ENCODE measurements around the gene RHOD. TPM values are rescaled to one million over a fixed set of nuclear protein-coding genes. Genes with fewer than 3 reads are reported as not detected.

RHOD gene
- total and polyA plus RNA-seq, 2 experiments from 2014 or later: 43.3 to 77.6 TPM

DNA sequence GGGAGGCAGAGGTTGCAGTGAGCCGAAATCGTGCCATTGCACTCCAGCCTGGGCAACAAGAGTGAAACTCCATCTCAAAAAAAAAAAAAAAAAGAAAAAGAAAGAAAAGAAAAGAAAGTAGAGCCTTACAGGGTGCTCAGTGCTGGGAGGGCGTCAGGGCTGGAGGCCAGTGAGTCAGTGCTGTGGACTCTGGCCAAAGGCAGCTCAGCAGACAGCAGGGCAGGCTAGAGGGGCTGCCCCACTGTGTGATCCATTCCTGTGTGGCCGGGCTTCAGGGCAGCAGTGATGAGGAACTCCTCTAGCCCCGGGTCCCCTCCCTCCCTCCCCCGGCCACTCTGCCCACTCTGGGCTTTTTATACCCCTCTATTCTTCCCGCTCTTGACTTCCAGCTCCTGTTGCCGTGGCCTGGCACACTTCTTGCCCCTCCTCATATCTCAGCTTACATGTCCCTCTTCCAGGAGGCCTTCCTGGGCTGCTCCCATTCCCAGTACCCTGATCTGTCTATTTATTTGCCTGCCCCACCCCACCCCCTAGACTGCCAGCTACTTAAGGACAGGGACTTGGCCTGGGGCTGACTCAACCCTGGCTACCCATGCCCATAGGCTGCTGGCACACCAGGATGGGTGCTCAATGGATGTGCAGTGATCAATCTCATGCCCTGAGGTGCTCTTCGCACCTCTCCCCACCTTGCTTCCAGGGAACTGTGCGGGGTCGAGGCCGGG, 23.7 kb upstream of the RHOD start:
- H3K27ac ChIP-seq: peak overlapping the region; percentile 37

DNA sequence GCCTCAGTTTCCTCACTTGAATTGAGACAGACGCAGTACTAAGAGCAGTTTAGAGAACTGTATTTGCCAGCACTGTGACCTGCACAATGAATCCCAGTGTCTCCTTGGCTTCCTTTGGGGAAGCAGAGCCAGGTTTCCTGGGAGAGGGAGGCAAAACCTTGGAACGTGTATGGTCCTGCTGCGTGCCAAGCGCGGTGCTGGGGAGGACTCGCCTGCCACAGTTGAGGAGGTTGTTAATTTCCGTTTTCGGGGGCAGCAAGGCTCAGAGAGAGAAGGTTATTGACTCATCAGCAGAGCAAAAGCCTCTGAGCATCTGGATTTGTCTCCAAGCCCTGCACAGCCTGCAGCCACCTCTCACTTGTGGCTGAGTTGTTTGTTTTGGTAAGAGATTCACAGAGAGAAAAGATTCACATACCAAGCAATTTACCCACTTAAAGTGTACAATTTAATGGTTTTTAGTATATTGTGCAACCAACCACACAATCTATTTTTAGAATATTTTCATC, 22.9 kb upstream of the RHOD start:
- no peaks in the 10 kb centered on the region for H3K9me3 ChIP-seq (ENCODE audit: low read depth)
- 67% methylated on average over 8 of the region's 8 CpGs for WGBS (ENCODE audit: low lambda C conversion rate, missing lambda C conversion rate)
- no peaks in the 10 kb centered on the region for H3K27me3 ChIP-seq
- peak overlapping the region; percentile 37 for H3K27ac ChIP-seq
- no peaks in the 10 kb centered on the region for H3K36me3 ChIP-seq (replicated peaks; ENCODE audit: insufficient read depth, low read depth)
- H3K4me1 ChIP-seq (ENCODE audit: insufficient read depth): peaks cover 8% of the 10 kb centered on the region
- no peaks in the 10 kb centered on the region for H3K79me2 ChIP-seq
- no peak overlapping the region for H3K4me3 ChIP-seq
- no peak for DNase-seq (ENCODE audit: low spot score)
- H2AFZ ChIP-seq: no peak overlapping the region
- H4K20me1 ChIP-seq (ENCODE audit: insufficient read depth, poor library complexity, severe bottlenecking): no peaks in the 10 kb centered on the region
- no peak for TF ChIP-seq EZH2 (IDR thresholded peaks at IDR 0.05; ENCODE audit: borderline replicate concordance)
- TF ChIP-seq, protein P1, sequence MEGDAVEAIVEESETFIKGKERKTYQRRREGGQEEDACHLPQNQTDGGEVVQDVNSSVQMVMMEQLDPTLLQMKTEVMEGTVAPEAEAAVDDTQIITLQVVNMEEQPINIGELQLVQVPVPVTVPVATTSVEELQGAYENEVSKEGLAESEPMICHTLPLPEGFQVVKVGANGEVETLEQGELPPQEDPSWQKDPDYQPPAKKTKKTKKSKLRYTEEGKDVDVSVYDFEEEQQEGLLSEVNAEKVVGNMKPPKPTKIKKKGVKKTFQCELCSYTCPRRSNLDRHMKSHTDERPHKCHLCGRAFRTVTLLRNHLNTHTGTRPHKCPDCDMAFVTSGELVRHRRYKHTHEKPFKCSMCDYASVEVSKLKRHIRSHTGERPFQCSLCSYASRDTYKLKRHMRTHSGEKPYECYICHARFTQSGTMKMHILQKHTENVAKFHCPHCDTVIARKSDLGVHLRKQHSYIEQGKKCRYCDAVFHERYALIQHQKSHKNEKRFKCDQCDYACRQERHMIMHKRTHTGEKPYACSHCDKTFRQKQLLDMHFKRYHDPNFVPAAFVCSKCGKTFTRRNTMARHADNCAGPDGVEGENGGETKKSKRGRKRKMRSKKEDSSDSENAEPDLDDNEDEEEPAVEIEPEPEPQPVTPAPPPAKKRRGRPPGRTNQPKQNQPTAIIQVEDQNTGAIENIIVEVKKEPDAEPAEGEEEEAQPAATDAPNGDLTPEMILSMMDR (IDR thresholded peaks at IDR 0.05; ENCODE audit: poor library complexity): no peak
- no peak for TF ChIP-seq EZH2phosphoT487 (IDR thresholded peaks at IDR 0.05; ENCODE audit: low read depth, severe bottlenecking, unreplicated experiment)
- no peaks in the 10 kb centered on the region for H3K9me2 ChIP-seq (replicated peaks; ENCODE audit: insufficient read depth)
- H3K4me2 ChIP-seq: no peak overlapping the region

More for the DNA sequence above, 23.7 kb upstream of the RHOD start:
- 80% methylated on average over 11 of the region's 12 CpGs for WGBS (ENCODE audit: low lambda C conversion rate, missing lambda C conversion rate)
- TF ChIP-seq EZH2phosphoT487 (IDR thresholded peaks at IDR 0.05; ENCODE audit: low read depth, severe bottlenecking, unreplicated experiment): no peak
- TF ChIP-seq, protein P1 (IDR thresholded peaks at IDR 0.05; ENCODE audit: poor library complexity): no peak
- TF ChIP-seq EZH2 (IDR thresholded peaks at IDR 0.05; ENCODE audit: borderline replicate concordance): no peak
- H3K79me2 ChIP-seq: no peaks in the 10 kb centered on the region
- H3K4me3 ChIP-seq: no peak overlapping the region
- H3K36me3 ChIP-seq (replicated peaks; ENCODE audit: insufficient read depth, low read depth): no peaks in the 10 kb centered on the region
- H2AFZ ChIP-seq: no peak overlapping the region
- no peaks in the 10 kb centered on the region for H3K9me3 ChIP-seq (ENCODE audit: low read depth)
- H3K9me2 ChIP-seq (replicated peaks; ENCODE audit: insufficient read depth): no peaks in the 10 kb centered on the region
- H3K4me2 ChIP-seq: no peak overlapping the region
- H3K4me1 ChIP-seq (ENCODE audit: insufficient read depth): peaks cover 8% of the 10 kb centered on the region
- DNase-seq (ENCODE audit: low spot score): peak; percentile 76
- H4K20me1 ChIP-seq (ENCODE audit: insufficient read depth, poor library complexity, severe bottlenecking): no peaks in the 10 kb centered on the region
- no peaks in the 10 kb centered on the region for H3K27me3 ChIP-seq

DNA sequence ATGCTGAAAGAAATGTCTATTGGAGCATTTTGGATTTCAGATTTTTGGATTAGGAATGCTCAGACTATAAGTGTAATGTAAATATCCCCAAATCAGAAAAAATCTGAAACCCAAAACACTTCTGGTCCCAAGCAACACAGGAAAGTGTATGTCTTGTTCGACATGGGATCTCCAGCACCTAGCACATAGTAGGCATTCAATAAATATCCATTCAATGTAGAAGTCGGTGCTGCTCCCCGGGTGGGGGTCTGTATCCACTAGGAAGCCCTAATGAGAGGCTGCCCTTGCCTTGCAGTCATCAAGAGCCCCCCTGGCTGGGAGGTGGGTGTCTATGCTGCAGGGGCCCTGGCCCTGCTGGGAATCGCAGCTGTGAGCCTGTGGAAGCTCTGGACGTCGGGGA, 22.3 kb upstream of the RHOD start:
- WGBS (ENCODE audit: low lambda C conversion rate, missing lambda C conversion rate): 94% methylated on average over 6 of the region's 6 CpGs
- H3K36me3 ChIP-seq (replicated peaks; ENCODE audit: insufficient read depth, low read depth): no peaks in the 10 kb centered on the region
- no peak overlapping the region for H3K4me3 ChIP-seq
- DNase-seq (ENCODE audit: low spot score): no peak
- H4K20me1 ChIP-seq (ENCODE audit: insufficient read depth, poor library complexity, severe bottlenecking): no peaks in the 10 kb centered on the region
- no peaks in the 10 kb centered on the region for H3K27me3 ChIP-seq
- H3K79me2 ChIP-seq: no peaks in the 10 kb centered on the region
- no peaks in the 10 kb centered on the region for H3K9me2 ChIP-seq (replicated peaks; ENCODE audit: insufficient read depth)
- no peak overlapping the region for H3K4me2 ChIP-seq
- H2AFZ ChIP-seq: no peak overlapping the region
- H3K9me3 ChIP-seq (ENCODE audit: low read depth): no peaks in the 10 kb centered on the region
- no peak overlapping the region for H3K27ac ChIP-seq
- TF ChIP-seq, protein P1 (IDR thresholded peaks at IDR 0.05; ENCODE audit: poor library complexity): no peak
- no peak for TF ChIP-seq EZH2phosphoT487 (IDR thresholded peaks at IDR 0.05; ENCODE audit: low read depth, severe bottlenecking, unreplicated experiment)
- no peak for TF ChIP-seq EZH2 (IDR thresholded peaks at IDR 0.05; ENCODE audit: borderline replicate concordance)
- peaks cover 8% of the 10 kb centered on the region for H3K4me1 ChIP-seq (ENCODE audit: insufficient read depth)

All from hepatocyte (in vitro differentiated cells).